Glomerular endothelial cell (primary cell): ENCODE measurements around the gene SSTR5. TPM values are rescaled to one million over a fixed set of nuclear protein-coding genes. Genes with fewer than 3 reads are reported as not detected.
"Not testable (repeated sequence)": the region's sequence is repeated elsewhere in the genome, so short reads cannot be mapped to it uniquely, and the experiment has no call there.

Source experiments
- DNase-seq: peaks from one replicate; pipeline ENCODE4 v3.0.0-alpha.2; 2011; ENCODE audit warnings: low read depth, low spot score; ENCODE audit errors: extremely low read depth
- total RNA-seq: library from RNA; depleted of rRNA; stranded (reverse); fragments of >200 nt; gene quantifications from 2 replicates; pipeline ENCODE4 v1.2.3, GENCODE V29; 2015

The SSTR5 gene
- total RNA-seq, 1 donor from 2014 or later: not detected

GRCh38 chr16:1089439-1089821 is 16.9 kb downstream of the SSTR5 start:
- DNase-seq: no peak

- DNase-seq: no peak
Measured at GRCh38 chr16:1089822-1090619, 17.5 kb downstream of the SSTR5 start.

GRCh38 chr16:1090620-1091587 is 18.4 kb downstream of the SSTR5 start:
- DNase-seq: no peak

DNA sequence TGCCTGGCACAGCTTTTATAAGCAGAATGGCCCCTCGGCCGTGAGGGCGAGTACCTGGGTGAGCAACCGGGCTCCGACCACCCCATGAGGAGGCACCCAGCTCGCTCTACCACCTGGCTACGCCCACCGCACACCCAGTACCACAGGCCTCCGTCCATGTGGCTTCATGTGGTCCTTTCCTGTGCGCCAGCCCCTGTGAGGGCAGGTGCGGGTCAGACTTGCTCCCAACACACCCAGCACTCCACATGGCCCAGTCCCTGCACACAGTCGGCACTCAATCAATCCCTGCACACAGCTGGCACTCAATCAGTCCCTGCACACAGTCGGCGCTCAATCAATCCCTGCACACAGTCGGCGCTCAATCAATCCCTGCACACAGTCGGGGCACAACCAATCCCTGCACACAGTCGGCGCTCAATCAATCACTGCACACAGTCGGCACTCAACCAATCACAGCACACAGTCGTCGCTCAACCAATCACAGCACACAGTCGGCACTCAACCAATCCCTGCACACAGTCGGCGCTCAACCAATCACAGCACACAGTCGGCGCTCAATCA is 19.5 kb downstream of the SSTR5 start:
- DNase-seq: no peak

DNA sequence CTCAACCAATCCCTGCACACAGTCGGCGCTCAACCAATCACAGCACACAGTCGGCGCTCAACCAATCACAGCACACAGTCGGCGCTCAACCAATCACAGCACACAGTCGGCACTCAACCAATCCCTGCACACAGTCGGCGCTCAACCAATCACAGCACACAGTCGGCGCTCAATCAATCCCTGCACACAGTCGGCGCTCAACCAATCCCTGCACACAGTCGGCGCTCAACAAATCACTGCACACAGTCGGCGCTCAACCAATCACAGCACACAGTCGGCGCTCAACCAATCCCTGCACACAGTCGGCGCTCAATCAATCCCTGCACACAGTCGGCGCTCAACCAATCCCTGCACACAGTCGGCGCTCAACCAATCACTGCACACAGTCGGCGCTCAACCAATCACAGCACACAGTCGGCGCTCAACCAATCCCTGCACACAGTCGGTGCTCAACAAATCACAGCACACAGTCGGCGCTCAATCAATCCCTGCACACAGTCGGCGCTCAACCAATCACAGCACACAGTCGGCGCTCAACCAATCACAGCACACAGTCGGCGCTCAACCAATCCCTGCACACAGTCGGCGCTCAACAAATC is 20.2 kb downstream of the SSTR5 start:
- DNase-seq: not testable (repeated sequence)

- no peak for DNase-seq
Measured at GRCh38 chr16:1093284-1094123, 21.0 kb downstream of the SSTR5 start.

- DNase-seq: no peak
Measured at GRCh38 chr16:1094124-1094479, 21.6 kb downstream of the SSTR5 start.

- DNase-seq: no peak
Measured at GRCh38 chr16:1094601-1095449, 22.3 kb downstream of the SSTR5 start.

GRCh38 chr16:1095450-1096168 is 23.1 kb downstream of the SSTR5 start:
- DNase-seq: no peak

- DNase-seq: no peak
Measured at GRCh38 chr16:1096169-1097082, 23.9 kb downstream of the SSTR5 start, which contains the start of gene C1QTNF8. TSS of gene C1QTNF8 (minus strand) at chr16:1096244. CDS start at chr16:1094922, 1,322 bp downstream.

DNA sequence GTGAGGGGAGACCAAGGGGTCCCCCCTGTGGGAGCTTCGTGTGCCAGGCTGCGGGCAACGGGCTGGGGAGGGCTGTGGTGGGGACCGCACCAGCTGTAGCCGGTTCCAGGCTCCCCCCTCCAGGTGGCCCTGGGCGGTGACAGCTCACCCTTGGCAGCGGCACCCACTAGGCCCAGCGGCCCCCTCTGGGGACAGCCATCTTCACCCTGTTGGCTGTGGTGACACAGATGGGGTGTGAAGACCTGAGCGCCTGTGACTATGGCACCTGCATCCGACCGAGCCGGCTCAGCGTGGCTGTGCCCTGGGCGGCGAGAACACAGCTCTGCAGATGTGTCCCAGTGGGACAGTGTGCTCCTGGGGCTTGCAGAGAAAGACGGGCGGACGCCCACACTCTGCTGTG is 24.6 kb downstream of the SSTR5 start:
- DNase-seq: no peak

- no peak for DNase-seq
Measured at GRCh38 chr16:1097800-1098199, 25.3 kb downstream of the SSTR5 start.

DNA sequence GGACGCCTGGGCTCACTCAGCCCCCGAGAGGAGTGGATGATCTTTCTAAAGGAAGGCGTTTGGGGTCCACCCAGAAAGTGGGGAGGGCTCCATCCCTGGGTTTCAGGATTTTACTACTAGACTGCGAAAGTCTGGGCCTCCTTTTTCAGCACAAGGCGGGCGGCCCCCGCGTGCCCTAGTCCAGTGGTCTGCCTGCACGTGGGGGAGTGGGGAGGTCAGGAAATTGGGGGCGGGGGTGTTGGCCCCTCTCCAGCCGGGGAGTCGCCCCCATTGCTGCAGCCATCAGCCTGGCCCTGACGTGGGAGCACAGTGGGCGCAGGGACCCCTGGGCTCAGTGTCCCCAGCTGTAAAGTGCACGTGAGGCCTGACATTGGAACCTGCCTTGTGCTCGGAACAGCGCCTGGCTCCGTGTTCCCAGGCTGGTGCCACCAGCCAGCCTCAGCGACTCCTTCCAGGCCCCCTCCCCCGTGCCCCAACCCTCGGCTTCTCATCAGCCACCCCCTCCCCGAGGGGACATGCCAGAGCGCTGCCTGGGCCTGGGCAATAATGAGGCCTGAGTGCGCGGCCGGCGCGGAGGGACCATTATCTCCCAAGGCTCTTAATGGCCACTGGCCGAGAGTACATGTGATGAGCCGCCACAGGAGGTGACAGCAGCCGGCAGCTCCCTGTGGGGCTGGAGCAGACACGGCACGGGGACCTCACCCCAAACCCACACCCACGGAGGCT is 25.9 kb downstream of the SSTR5 start:
- DNase-seq: no peak

- no peak for DNase-seq
Measured at GRCh38 chr16:1099189-1100083, 26.9 kb downstream of the SSTR5 start.

DNA sequence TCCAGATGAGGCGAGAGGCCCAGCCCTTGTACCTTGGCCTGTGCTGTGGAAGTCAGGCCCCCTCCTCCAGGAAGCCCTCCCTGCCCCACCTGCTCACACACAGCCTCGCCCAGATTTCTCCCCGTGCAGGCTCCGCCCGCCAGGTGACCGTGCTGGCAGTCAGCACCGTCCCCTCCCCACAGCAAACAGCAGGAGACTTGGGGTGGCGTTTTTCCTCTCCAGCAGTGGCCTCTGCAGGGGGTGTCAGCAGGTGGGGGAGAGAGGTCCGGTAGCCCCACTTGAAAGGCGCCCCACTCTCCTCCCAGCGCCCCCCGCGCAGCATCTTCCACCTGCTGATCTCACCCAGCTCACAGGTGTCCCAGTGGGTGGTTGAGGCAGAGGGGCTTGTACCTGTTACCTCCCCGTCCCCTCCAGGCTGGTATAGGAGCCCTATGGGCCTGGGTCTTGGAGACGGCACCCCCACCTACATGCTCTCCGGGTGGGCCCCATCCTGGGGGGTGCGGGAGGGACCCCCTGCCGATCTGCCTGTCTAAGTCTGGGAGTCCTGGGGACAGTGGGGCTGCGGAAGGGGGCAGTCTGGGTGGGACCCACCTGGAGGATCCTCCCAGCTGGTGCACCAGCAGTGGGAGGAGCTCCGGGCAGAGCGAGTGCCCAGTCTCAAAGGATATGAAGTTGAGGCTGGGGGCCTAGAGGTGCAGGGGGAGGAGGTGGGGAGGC is 27.7 kb downstream of the SSTR5 start:
- DNase-seq: no peak
